ENCODE results near the gene SUGP1. TPM values are rescaled to one million over a fixed set of nuclear protein-coding genes. Genes with fewer than 3 reads are reported as not detected.

The SUGP1 gene
- polyA plus RNA-seq, 1 donor (not counting 4 experiments of a cell fraction or from before 2014, with no cell fraction given), result 28.6 TPM

DNA sequence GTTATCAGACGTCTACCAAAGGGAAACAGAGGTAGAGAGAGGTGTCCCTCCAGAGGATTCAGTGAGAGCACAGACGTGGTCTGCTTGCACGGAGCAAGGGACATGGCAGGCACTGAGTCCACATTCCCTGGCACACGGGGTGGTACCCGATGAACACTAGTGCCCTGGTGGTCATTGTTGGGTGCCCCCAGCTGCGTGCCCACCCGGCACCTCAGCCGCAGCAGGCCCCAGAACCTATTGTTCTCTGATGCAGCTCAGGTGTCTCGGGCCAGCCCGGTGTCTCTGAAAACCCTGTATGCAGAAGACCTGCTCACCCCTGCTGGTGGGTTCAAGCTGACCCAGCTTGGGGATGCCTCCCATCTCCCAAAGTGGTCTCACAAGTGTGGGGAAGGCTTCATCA lies 11.9 kb downstream of the SUGP1 start:
- no peak overlapping the region for H3K4me2 ChIP-seq (ENCODE audit: control insufficient read depth, extremely low read depth, insufficient read depth, low read depth, low read length)
- DNase-seq (ENCODE audit: low read depth, low spot score) (no peak), FAIRE-seq (no peak)
- H3K9me3 ChIP-seq (ENCODE audit: control insufficient read depth, low read depth, low read length), result no peaks in the 10 kb centered on the region
- H3K36me3 ChIP-seq (ENCODE audit: control insufficient read depth in 2 of 2, extremely low read depth in 1 of 2, insufficient read depth in 2 of 2, low read length in 2 of 2), result peaks cover 30 to 40% of the 10 kb centered on the region in 2 experiments
- TF ChIP-seq, protein P1, sequence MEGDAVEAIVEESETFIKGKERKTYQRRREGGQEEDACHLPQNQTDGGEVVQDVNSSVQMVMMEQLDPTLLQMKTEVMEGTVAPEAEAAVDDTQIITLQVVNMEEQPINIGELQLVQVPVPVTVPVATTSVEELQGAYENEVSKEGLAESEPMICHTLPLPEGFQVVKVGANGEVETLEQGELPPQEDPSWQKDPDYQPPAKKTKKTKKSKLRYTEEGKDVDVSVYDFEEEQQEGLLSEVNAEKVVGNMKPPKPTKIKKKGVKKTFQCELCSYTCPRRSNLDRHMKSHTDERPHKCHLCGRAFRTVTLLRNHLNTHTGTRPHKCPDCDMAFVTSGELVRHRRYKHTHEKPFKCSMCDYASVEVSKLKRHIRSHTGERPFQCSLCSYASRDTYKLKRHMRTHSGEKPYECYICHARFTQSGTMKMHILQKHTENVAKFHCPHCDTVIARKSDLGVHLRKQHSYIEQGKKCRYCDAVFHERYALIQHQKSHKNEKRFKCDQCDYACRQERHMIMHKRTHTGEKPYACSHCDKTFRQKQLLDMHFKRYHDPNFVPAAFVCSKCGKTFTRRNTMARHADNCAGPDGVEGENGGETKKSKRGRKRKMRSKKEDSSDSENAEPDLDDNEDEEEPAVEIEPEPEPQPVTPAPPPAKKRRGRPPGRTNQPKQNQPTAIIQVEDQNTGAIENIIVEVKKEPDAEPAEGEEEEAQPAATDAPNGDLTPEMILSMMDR (optimal IDR thresholded peaks at IDR 0.05 in 1 of 3, IDR thresholded peaks at IDR 0.05 in 1 of 3, conservative IDR thresholded peaks at IDR 0.05 in 1 of 3; ENCODE audit: extremely low read depth in 1 of 3, insufficient read depth in 2 of 3, low read length in 3 of 3), result no peak
- no peak for TF ChIP-seq EZH2 (IDR thresholded peaks at IDR 0.05; ENCODE audit: low read length)
- no peak overlapping the region for H3K27ac ChIP-seq (ENCODE audit: control insufficient read depth, insufficient read depth, low read length)
- H3K79me2 ChIP-seq (ENCODE audit: control insufficient read depth, insufficient read depth, low read length), result peaks cover 2% of the 10 kb centered on the region
- no peaks in the 10 kb centered on the region for H3K9me1 ChIP-seq (ENCODE audit: control insufficient read depth, extremely low read depth, insufficient read depth, low read length)
- no peaks in the 10 kb centered on the region for H3K4me1 ChIP-seq (ENCODE audit: control insufficient read depth, extremely low read depth, insufficient read depth, low read length)
- dilution Hi-C loops (cut with MboI; ENCODE audit: extremely low pct_ligation_motif_present, low sequenced_read_pairs), result no loop called here
- no peaks in the 10 kb centered on the region for H3K27me3 ChIP-seq (ENCODE audit: control insufficient read depth, extremely low read depth, insufficient read depth, low read length)
- H4K20me1 ChIP-seq (ENCODE audit: control insufficient read depth, extremely low read depth, insufficient read depth, low read length), result no peaks in the 10 kb centered on the region
- H3K4me3 ChIP-seq (ENCODE audit: control insufficient read depth in 2 of 3, extremely low read depth in 1 of 3, insufficient read depth in 2 of 3, low read depth in 1 of 3, low read length in 3 of 3), result no peak overlapping the region
- H2AFZ ChIP-seq (ENCODE audit: control insufficient read depth, low read length), result no peak overlapping the region
- H3K9ac ChIP-seq (ENCODE audit: control insufficient read depth, extremely low read depth, insufficient read depth, low read length), result no peak overlapping the region

DNA sequence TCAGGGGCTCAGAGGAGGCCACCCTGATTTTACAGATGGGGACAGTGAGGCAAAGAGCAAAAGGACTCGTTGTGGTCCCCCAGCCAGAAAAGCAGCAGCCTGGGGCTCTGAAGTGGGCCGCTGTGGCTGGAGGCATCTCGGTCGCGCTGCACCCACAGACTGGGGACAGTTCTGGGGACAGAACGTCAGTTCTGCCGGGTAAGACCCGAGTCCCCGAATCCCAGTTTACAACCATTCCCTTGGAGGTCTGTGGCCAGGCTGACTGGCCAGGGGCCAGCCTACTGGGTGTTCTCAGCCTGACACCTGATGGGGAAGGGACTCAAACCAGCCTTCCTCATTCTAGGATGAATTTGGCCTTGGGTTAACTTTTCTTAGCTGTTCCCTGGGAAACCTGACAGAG lies 14.1 kb downstream of the SUGP1 start:
- dilution Hi-C loops (cut with MboI; ENCODE audit: extremely low pct_ligation_motif_present, low sequenced_read_pairs), result no loop called here
- no peak for FAIRE-seq

More for the DNA sequence above, 14.1 kb downstream of the SUGP1 start:
- no peak overlapping the region for H2AFZ ChIP-seq (ENCODE audit: control insufficient read depth, low read length)
- no peak for TF ChIP-seq EZH2 (IDR thresholded peaks at IDR 0.05; ENCODE audit: low read length)
- TF ChIP-seq, protein P1 (optimal IDR thresholded peaks at IDR 0.05 in 1 of 3, IDR thresholded peaks at IDR 0.05 in 1 of 3, conservative IDR thresholded peaks at IDR 0.05 in 1 of 3; ENCODE audit: extremely low read depth in 1 of 3, insufficient read depth in 2 of 3, low read length in 3 of 3), result no peak
- no peaks in the 10 kb centered on the region for H3K9me3 ChIP-seq (ENCODE audit: control insufficient read depth, low read depth, low read length)
- no peak overlapping the region for H3K9ac ChIP-seq (ENCODE audit: control insufficient read depth, extremely low read depth, insufficient read depth, low read length)
- no peaks in the 10 kb centered on the region for H3K4me1 ChIP-seq (ENCODE audit: control insufficient read depth, extremely low read depth, insufficient read depth, low read length)
- no peaks in the 10 kb centered on the region for H3K27me3 ChIP-seq (ENCODE audit: control insufficient read depth, extremely low read depth, insufficient read depth, low read length)
- no peaks in the 10 kb centered on the region for H3K9me1 ChIP-seq (ENCODE audit: control insufficient read depth, extremely low read depth, insufficient read depth, low read length)
- H3K4me3 ChIP-seq (ENCODE audit: control insufficient read depth in 2 of 3, extremely low read depth in 1 of 3, insufficient read depth in 2 of 3, low read depth in 1 of 3, low read length in 3 of 3), result no peak overlapping the region
- H3K36me3 ChIP-seq (ENCODE audit: control insufficient read depth in 2 of 2, extremely low read depth in 1 of 2, insufficient read depth in 2 of 2, low read length in 2 of 2), result peaks cover 39 to 54% of the 10 kb centered on the region in 2 experiments
- no peak for DNase-seq (ENCODE audit: low read depth, low spot score)
- H3K27ac ChIP-seq (ENCODE audit: control insufficient read depth, insufficient read depth, low read length), result no peak overlapping the region
- H4K20me1 ChIP-seq (ENCODE audit: control insufficient read depth, extremely low read depth, insufficient read depth, low read length), result no peaks in the 10 kb centered on the region
- H3K79me2 ChIP-seq (ENCODE audit: control insufficient read depth, insufficient read depth, low read length), result no peaks in the 10 kb centered on the region
- H3K4me2 ChIP-seq (ENCODE audit: control insufficient read depth, extremely low read depth, insufficient read depth, low read depth, low read length), result no peak overlapping the region
